ES-I3 (cell line): ENCODE measurements around the gene ATOX1.
"Not testable (repeated sequence)": the region's sequence is repeated elsewhere in the genome, so short reads cannot be mapped to it uniquely, and the experiment has no call there.

ENCODE experiments used
- H3K36me3 ChIP-seq: 2 replicates; pipeline ENCODE4 v1.6.1; 2013; ENCODE audit warnings: mild to moderate bottlenecking, low read length, control low read depth, moderate library complexity; ENCODE audit not compliant: insufficient read depth
- H3K4me1 ChIP-seq: 2 replicates; pipeline ENCODE4 v1.6.1; 2013; ENCODE audit warnings: mild to moderate bottlenecking, control low read depth, low read length; ENCODE audit not compliant: insufficient read depth
- H3K9ac ChIP-seq: 2 replicates; pipeline ENCODE4 v1.6.1; 2013; ENCODE audit warnings: low read depth, mild to moderate bottlenecking, low read length, moderate library complexity
- H3K9me3 ChIP-seq: 2 replicates; pipeline ENCODE4 v1.6.1; 2013; ENCODE audit warnings: mild to moderate bottlenecking, low read length, moderate library complexity; ENCODE audit not compliant: control insufficient read depth, insufficient read depth

Gene ATOX1

GRCh38 chr5:151733358-151734063 is 24.9 kb downstream of the ATOX1 start:
- no peaks in the 10 kb centered on the region for H3K4me1 ChIP-seq
- H3K36me3 ChIP-seq = no peaks in the 10 kb centered on the region
- H3K9me3 ChIP-seq = peaks cover 6% of the 10 kb centered on the region
- H3K9ac ChIP-seq = no peak overlapping the region

DNA sequence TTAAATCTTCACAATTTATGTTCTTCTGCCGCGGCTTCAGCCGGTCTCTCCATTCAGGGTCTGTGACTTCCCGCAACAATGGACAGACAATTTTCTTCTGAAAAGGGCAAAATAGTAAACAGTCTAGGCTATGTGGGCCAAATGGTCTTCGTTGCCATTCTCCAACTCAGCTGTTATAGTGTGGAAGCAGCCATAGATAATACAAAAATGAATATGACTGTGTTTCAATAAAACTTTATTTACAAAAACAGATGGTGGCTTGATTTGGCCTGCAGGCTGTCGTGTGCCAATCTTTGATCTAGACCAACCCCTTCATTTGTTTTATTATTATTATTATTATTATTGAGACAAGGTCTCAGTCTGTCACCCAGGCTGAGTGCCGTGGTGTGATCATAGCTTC is 28.1 kb downstream of the ATOX1 start:
- H3K9ac ChIP-seq = no peak overlapping the region
- H3K9me3 ChIP-seq = peaks cover 6% of the 10 kb centered on the region
- no peaks in the 10 kb centered on the region for H3K36me3 ChIP-seq
- no peaks in the 10 kb centered on the region for H3K4me1 ChIP-seq

DNA sequence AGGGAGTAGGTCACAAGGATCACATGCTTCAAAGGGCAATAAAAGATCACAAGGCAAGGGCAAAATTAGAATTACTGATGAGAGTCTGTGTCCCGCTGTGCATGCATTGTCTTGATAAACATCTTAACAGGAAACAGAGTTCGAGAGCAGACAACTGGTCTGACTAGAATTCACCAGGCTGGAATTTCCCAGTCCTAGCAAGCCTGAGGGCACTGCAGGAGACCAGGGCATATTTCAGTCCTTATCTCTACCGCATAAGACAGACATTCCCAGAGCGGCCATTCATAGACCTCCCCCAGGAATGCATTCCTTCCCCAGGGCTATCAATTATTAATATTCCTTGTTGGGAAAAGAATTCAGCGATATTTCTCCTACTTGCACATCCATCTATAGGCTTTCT is 28.8 kb downstream of the ATOX1 start:
- H3K9ac ChIP-seq, H3K36me3 ChIP-seq, H3K4me1 ChIP-seq, H3K9me3 ChIP-seq: not testable (repeated sequence)

- peaks cover 11% of the 10 kb centered on the region for H3K4me1 ChIP-seq
- no peaks in the 10 kb centered on the region for H3K36me3 ChIP-seq
- no peaks in the 10 kb centered on the region for H3K9me3 ChIP-seq
- H3K9ac ChIP-seq = no peak overlapping the region
Observed at GRCh38 chr5:151724360-151724759, 34.1 kb downstream of the ATOX1 start.

DNA sequence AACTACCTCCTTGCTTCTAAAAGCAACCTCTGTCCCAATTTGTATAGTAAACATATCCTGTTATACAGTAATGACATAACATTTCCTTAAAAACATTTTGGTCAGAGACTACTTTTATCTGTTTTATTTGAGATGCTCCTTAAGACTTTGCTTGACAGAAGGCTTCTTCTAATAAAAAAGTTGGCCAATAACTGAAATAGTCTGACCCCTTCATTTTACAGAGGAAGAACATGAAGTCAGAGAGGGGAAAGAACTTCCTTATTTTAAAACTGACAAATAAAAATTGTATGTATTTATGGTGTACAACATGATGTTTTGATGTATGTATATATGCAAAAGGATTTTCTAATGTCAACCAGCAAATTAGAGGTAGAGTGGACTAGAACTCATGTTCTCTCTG is 35.9 kb downstream of the ATOX1 start:
- Histone ChIP-seq H3K4me1 (peaks cover 14% of the 10 kb centered on the region), H3K9me3 (no peaks in the 10 kb centered on the region), H3K36me3 (no peaks in the 10 kb centered on the region), H3K9ac (no peak overlapping the region)

DNA sequence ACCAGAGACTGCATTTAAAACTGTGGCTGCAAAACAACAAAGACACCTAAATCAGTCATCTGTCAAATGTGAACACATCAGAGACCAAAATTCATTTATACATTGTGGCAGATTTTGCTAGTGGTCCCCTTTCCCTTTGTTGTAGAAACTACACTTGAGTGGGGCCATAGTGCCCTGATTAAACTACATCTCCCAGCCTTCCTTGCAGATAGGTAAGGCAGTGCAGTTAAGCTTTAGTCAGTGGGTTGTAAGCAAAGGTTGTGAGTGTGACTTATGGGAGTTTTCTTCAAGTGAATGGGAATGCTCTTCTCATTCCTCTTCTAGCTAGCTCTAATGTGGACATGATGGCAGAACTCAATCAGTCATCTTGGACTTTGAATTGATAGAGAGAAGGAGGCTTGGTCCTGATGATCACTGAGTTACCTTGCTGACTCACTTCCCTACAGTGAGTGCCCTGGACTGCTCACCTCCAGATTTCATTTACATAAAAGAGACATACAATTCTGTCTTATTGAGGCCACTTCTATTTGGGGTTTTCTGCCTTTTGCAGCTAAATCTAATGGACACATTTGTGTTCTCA is 36.5 kb downstream of the ATOX1 start:
- Histone ChIP-seq H3K4me1 (peaks cover 14% of the 10 kb centered on the region), H3K9me3 (no peaks in the 10 kb centered on the region), H3K36me3 (no peaks in the 10 kb centered on the region), H3K9ac (no peak overlapping the region)

DNA sequence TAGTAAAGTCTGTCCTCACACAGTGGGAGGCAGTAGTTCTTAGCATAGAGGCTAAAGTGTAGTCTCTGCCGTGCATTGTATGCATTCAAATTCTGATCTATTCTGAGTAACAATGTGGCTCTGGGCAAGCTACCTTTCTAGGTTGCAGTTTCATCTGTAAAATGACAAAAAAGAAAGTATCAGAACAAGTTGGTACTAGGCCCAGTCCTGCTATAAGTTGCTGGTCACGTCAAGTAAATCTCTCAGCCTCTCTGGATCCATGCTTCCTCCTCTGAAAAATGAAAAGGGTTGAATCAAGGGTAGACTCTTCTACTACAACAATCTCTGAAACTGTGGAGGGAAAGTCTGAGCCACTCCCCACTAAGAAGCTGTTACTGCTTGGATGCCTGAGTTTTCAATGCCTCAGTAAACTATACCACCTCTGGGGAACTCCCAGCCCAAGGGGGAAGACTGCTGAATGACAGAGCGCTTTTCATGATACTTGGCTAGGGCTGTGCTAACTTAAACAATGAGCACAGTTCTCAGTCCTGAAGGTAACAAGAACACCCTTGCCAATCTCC is 37.3 kb downstream of the ATOX1 start:
- no peaks in the 10 kb centered on the region for H3K36me3 ChIP-seq
- H3K4me1 ChIP-seq = peaks cover 14% of the 10 kb centered on the region
- no peak overlapping the region for H3K9ac ChIP-seq
- no peaks in the 10 kb centered on the region for H3K9me3 ChIP-seq

DNA sequence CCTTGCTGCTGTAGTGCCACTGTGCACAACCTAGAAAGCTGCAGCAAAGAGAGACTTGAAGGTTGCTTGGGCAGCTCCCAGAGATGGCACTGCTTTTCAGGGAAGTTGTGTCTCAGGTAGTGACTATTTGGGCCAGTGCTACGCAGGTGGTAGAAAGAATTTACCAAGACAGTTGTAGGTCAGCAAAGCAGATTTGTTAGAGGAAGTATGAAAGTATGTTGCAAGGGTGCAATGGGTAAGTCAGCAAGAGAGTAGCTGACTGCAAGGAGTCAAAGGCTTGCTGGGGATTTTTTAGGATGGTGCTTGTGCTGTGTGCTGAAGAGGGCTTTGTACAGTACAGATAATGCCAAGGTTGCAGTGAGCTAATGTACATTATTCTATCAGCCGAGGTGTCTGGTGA is 38.2 kb downstream of the ATOX1 start:
- H3K9ac ChIP-seq = no peak overlapping the region
- H3K36me3 ChIP-seq = no peaks in the 10 kb centered on the region
- peaks cover 14% of the 10 kb centered on the region for H3K4me1 ChIP-seq
- H3K9me3 ChIP-seq = no peaks in the 10 kb centered on the region

DNA sequence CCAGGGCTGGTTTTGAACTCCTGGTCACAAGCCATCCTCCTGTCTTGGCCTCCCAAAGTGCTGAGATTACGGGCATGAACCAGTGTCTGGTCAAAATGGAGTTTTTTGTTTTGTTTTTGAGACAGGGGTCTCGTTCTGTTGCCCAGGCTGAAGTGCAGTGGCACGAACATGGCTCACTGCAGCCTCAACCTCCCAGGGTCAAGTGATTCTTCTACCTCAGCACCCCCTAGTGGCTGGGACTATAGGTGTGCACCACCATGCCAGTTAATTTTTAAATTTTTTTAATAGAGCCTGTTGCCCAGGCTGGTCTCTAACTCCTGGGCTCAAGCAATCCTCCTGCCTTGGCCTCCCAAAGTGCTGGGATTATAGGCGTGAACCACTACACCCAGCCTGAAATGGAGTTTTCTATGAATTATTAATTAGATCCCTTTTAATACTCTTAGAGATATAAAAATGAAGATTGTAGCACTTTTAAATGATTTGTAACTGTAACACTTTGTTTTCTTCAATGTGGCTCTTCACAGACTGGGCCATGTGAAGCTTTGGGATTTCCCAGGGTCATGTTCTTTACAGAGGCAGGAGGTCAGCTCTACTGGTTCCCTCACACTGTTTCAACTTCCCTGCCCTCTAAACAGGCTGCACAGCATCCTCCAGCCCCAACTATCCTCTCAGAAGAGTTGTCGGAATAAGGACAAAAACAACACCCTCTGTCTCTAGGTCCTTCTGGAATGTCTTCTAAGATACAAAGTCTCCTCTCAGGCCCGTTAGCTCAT is 39.0 kb downstream of the ATOX1 start:
- Histone ChIP-seq H3K9ac (no peak overlapping the region), H3K4me1 (peaks cover 14% of the 10 kb centered on the region), H3K36me3 (no peaks in the 10 kb centered on the region), H3K9me3 (no peaks in the 10 kb centered on the region)

DNA sequence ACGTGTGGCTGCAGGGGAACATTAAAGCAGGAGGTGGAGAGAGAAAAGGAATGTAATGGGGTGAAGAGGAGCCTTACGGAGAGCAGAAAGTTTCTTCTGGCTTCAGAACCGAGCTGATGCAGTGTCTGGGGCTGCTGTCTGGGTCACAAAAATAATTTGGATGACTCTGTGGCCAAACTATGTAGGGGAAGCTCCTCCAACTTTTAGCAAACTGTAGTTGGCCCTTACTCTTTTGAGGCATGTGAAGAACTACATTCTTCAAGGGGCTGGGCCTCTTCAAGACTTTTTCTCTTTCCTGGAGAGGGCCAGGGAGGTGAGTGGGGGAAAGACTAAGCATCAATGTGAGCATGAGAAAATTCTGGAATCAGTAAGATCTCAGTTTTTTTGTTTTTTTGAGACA is 39.8 kb downstream of the ATOX1 start:
- Histone ChIP-seq H3K4me1 (peaks cover 14% of the 10 kb centered on the region), H3K36me3 (no peaks in the 10 kb centered on the region), H3K9ac (no peak overlapping the region), H3K9me3 (no peaks in the 10 kb centered on the region)

DNA sequence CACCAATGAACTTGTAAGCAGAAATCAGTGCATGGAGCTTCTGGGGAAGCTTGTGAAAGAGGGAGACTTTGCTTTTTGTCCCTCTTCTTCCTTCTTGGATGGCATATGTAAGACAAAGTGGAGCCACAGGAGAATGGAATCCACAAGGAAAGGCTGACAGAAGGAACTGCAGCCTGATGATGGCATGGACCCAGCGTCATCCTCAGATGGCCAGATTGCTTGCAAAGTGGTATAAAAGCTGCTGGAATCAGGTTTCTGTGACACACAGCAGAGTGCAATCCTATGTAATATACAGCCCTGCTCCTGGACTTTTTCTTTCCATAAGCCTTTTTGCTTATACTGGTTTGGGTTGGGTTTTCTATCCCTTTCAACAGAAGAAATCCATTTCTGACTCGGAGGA is 40.3 kb downstream of the ATOX1 start:
- no peaks in the 10 kb centered on the region for H3K36me3 ChIP-seq
- H3K9me3 ChIP-seq = no peaks in the 10 kb centered on the region
- H3K4me1 ChIP-seq = peaks cover 14% of the 10 kb centered on the region
- no peak overlapping the region for H3K9ac ChIP-seq

GRCh38 chr5:151717416-151717815 is 41.0 kb downstream of the ATOX1 start:
- H3K4me1 ChIP-seq = peaks cover 14% of the 10 kb centered on the region
- no peaks in the 10 kb centered on the region for H3K9me3 ChIP-seq

GRCh38 chr5:151709109-151709735 is 49.2 kb downstream of the ATOX1 start:
- Histone ChIP-seq H3K36me3 (no peaks in the 10 kb centered on the region), H3K9ac (no peak overlapping the region), H3K4me1 (peaks cover 7% of the 10 kb centered on the region; the same call in 1 of the 2 replicates), H3K9me3 (no peaks in the 10 kb centered on the region; the same call in 1 of the 2 replicates)

More at GRCh38 chr5:151717416-151717815, 41.0 kb downstream of the ATOX1 start:
- no peak overlapping the region for H3K9ac ChIP-seq
- no peaks in the 10 kb centered on the region for H3K36me3 ChIP-seq

DNA sequence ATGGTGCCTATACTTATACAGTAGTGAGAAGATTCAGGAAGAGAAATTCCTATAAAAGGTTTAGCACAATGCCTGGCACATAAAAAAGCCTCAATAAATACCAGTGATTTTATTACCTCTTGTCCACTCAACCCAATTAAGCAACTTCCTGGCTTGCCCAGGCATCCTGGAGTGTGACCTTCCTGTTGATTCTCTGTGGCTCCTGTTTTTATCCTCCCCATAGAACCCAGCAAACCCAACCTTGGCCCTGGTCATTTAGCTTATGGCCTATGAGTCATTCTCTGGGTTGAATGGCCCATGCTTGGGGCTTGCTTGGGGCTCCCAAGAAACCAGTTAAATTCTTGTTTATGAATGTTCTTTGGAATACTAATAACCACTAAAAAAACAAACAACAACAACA is 50.3 kb downstream of the ATOX1 start:
- peaks cover 7% of the 10 kb centered on the region; the same call in 1 of the 2 replicates for H3K4me1 ChIP-seq
- no peaks in the 10 kb centered on the region; the same call in 1 of the 2 replicates for H3K9me3 ChIP-seq
- H3K36me3 ChIP-seq = no peaks in the 10 kb centered on the region
- H3K9ac ChIP-seq = no peak overlapping the region
